ENCODE data around the gene TPRG1L.
"Not testable (repeated sequence)": the region's sequence is repeated elsewhere in the genome, so short reads cannot be mapped to it uniquely, and the experiment has no call there.

TPRG1L gene

DNA sequence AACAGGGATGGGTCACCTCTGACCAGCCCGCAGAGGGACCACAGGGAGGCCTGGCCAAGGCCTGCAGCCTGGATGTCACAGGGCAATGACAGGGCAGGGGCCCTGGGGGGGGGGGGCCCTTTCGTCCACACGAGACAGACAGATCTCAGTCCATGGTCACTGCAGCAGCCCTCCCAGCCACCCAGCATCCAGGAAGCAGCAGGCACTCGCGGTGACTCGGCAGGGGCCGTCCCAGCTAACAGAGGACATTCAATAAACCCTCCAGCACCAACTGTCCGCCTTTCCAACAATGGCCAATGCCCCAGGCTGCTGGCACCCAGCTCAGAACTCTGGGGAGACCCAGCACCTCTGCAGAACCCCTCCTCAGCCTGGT, 46.4 kb upstream of the TPRG1L start:
- TF ChIP-seq ARNT (IDR thresholded peaks at IDR 0.05) (no peak), LEF1 (IDR thresholded peaks at IDR 0.05; ENCODE audit: borderline replicate concordance) (no peak), BHLHE40 (IDR thresholded peaks at IDR 0.05; ENCODE audit: borderline replicate concordance) (no peak), CTBP1 (IDR thresholded peaks at IDR 0.05; ENCODE audit: borderline replicate concordance) (no peak), TARDBP (IDR thresholded peaks at IDR 0.05) (no peak), L3MBTL2 (conservative IDR thresholded peaks at IDR 0.05) (no peak), HDGF (IDR thresholded peaks at IDR 0.05; ENCODE audit: borderline replicate concordance) (no peak), FOXK2 (IDR thresholded peaks at IDR 0.05) (no peak)
- TF ChIP-seq, protein P1, sequence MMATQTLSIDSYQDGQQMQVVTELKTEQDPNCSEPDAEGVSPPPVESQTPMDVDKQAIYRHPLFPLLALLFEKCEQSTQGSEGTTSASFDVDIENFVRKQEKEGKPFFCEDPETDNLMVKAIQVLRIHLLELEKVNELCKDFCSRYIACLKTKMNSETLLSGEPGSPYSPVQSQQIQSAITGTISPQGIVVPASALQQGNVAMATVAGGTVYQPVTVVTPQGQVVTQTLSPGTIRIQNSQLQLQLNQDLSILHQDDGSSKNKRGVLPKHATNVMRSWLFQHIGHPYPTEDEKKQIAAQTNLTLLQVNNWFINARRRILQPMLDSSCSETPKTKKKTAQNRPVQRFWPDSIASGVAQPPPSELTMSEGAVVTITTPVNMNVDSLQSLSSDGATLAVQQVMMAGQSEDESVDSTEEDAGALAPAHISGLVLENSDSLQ (IDR thresholded peaks at IDR 0.05) = no peak
- no peak for DNase-seq (ENCODE audit: extremely low spot score)
- CTCF ChIA-PET = no interaction called here
- POLR2A ChIA-PET = no interaction called here

GRCh38 chr1:3578906-3579305, 45.9 kb upstream of the TPRG1L start:
- ChIA-PET POLR2A (no interaction called here), CTCF (no interaction called here)
- no peak for DNase-seq (ENCODE audit: extremely low spot score)
- no peak for TF ChIP-seq NFRKB (IDR thresholded peaks at IDR 0.05)
- TF ChIP-seq FOXM1 (IDR thresholded peaks at IDR 0.05; ENCODE audit: borderline replicate concordance) = no peak
- no peak for TF ChIP-seq L3MBTL2 (conservative IDR thresholded peaks at IDR 0.05)
- TF ChIP-seq FOXA1 (IDR thresholded peaks at IDR 0.05) = no peak
- no peak for TF ChIP-seq FOXK2 (IDR thresholded peaks at IDR 0.05)
- no peak for TF ChIP-seq HDGF (IDR thresholded peaks at IDR 0.05; ENCODE audit: borderline replicate concordance)
- no peak for TF ChIP-seq CTBP1 (IDR thresholded peaks at IDR 0.05; ENCODE audit: borderline replicate concordance)
- TF ChIP-seq, protein P1 (IDR thresholded peaks at IDR 0.05) = no peak
- TF ChIP-seq ELF4 (IDR thresholded peaks at IDR 0.05) = no peak
- TF ChIP-seq SP1 (IDR thresholded peaks at IDR 0.05) = no peak
- TF ChIP-seq ZNF384 (IDR thresholded peaks at IDR 0.05) = no peak
- TF ChIP-seq TARDBP (IDR thresholded peaks at IDR 0.05) = no peak
- TF ChIP-seq LEF1 (IDR thresholded peaks at IDR 0.05; ENCODE audit: borderline replicate concordance) = no peak
- TF ChIP-seq SUZ12 (IDR thresholded peaks at IDR 0.05) = no peak
- no peak for TF ChIP-seq ARNT (IDR thresholded peaks at IDR 0.05)

DNA sequence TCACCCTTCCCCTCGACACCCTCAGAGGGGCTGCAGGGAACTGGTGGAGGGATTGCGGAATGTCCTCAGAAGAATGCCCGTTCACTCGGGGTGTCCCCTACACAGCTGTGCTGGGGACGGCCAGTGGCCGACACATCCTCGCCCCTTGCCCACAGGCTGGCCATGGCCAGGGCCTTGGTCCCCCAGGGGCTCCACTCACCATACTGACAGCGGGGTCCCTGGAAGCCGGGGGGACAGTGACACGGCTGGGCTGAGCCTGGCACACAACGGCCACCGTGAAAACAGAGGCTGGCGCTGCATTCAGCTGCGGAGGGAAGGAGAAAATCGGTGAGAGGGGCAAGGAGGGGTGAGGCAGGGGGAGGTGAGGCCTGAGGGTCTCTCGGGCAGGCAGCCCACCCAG, 45.2 kb upstream of the TPRG1L start:
- CTCF ChIA-PET = no interaction called here
- POLR2A ChIA-PET = no interaction called here
- TF ChIP-seq ZNF384 (IDR thresholded peaks at IDR 0.05) (no peak), HDGF (IDR thresholded peaks at IDR 0.05; ENCODE audit: borderline replicate concordance) (no peak)
- no peak for DNase-seq (ENCODE audit: extremely low spot score)

- ChIA-PET POLR2A (no interaction called here), CTCF (no interaction called here)
- no peak for DNase-seq (ENCODE audit: extremely low spot score)
- no peak for TF ChIP-seq LEF1 (IDR thresholded peaks at IDR 0.05; ENCODE audit: borderline replicate concordance)
- no peak for TF ChIP-seq NFRKB (IDR thresholded peaks at IDR 0.05)
- TF ChIP-seq ZNF384 (IDR thresholded peaks at IDR 0.05) = no peak
- TF ChIP-seq BHLHE40 (IDR thresholded peaks at IDR 0.05; ENCODE audit: borderline replicate concordance) = no peak
- TF ChIP-seq FOXA1 (IDR thresholded peaks at IDR 0.05) = no peak
- no peak for TF ChIP-seq SUZ12 (IDR thresholded peaks at IDR 0.05)
- no peak for TF ChIP-seq CTBP1 (IDR thresholded peaks at IDR 0.05; ENCODE audit: borderline replicate concordance)
- TF ChIP-seq SP1 (IDR thresholded peaks at IDR 0.05) = no peak
- no peak for TF ChIP-seq TARDBP (IDR thresholded peaks at IDR 0.05)
- no peak for TF ChIP-seq HDGF (IDR thresholded peaks at IDR 0.05; ENCODE audit: borderline replicate concordance)
- TF ChIP-seq FOXK2 (IDR thresholded peaks at IDR 0.05) = no peak
- TF ChIP-seq ARNT (IDR thresholded peaks at IDR 0.05) = no peak
Observed at GRCh38 chr1:3580231-3580630, 44.6 kb upstream of the TPRG1L start.

- TF ChIP-seq FOXM1 (IDR thresholded peaks at IDR 0.05; ENCODE audit: borderline replicate concordance) (no peak), LEF1 (IDR thresholded peaks at IDR 0.05; ENCODE audit: borderline replicate concordance) (no peak), FOXK2 (IDR thresholded peaks at IDR 0.05) (no peak), SUZ12 (IDR thresholded peaks at IDR 0.05) (no peak), FOXA1 (IDR thresholded peaks at IDR 0.05) (no peak), ELF4 (IDR thresholded peaks at IDR 0.05) (no peak)
- ChIA-PET POLR2A (no interaction called here), CTCF (no interaction called here)
- DNase-seq (ENCODE audit: extremely low spot score) = no peak
Observed at GRCh38 chr1:3581296-3582036, 43.3 kb upstream of the TPRG1L start.

DNA sequence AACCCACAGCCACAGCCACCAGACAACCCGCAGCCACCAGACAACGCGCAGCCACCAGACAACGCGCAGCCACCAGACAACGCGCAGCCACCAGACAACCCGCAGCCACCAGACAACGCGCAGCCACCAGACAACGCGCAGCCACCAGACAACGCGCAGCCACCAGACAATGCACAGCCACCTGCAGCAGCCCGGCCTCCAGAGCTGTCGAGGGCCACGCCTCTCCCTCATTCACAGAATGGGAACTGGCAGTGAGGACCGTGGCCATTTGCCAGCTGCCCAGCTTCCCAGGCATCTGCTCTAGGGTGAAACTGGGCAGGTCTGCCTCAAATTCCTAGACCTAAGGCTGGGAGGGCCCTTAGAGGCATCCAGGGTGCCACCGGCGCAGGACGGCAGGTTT, 41.1 kb upstream of the TPRG1L start:
- POLR2A ChIA-PET; DNase-seq (ENCODE audit: extremely low spot score); CTCF ChIA-PET: not testable (repeated sequence)

- DNase-seq (ENCODE audit: extremely low spot score) = no peak
- TF ChIP-seq FOXM1 (IDR thresholded peaks at IDR 0.05; ENCODE audit: borderline replicate concordance) (no peak), SUZ12 (IDR thresholded peaks at IDR 0.05) (no peak), FOXA1 (IDR thresholded peaks at IDR 0.05) (no peak), FOXK2 (IDR thresholded peaks at IDR 0.05) (no peak), ZNF384 (IDR thresholded peaks at IDR 0.05) (no peak), HDGF (IDR thresholded peaks at IDR 0.05; ENCODE audit: borderline replicate concordance) (no peak)
- TF ChIP-seq, protein P1 (IDR thresholded peaks at IDR 0.05) = no peak
- ChIA-PET CTCF (no interaction called here), POLR2A (no interaction called here)
Observed at GRCh38 chr1:3584915-3585314, 39.9 kb upstream of the TPRG1L start.

DNA sequence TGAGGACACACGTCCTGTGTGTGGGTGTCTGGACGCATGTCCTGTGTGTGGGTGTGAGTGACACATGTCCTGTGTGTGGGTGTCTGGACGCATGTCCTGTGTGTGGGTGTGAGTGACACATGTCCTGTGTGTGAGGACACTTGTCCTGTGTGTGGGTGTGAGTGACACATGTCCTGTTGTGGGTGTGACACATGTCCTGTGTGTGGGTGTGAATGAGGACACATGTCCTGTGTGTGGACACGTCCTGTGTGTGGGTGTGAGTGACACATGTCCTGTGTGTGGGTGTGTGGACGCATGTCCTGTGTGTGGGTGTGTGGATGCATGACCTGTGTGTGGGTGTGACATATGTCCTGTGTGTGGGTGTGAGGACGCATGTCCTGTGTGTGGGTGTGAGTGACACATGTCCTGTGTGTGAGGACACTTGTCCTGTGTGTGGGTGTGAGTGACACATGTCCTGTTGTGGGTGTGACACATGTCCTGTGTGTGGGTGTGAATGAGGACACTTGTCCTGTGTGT, 39.4 kb upstream of the TPRG1L start:
- POLR2A ChIA-PET; DNase-seq (ENCODE audit: extremely low spot score); CTCF ChIA-PET: not testable (repeated sequence)

All from HEK293T (cell line).